ENCODE data around the gene ABCG1.

DNA sequence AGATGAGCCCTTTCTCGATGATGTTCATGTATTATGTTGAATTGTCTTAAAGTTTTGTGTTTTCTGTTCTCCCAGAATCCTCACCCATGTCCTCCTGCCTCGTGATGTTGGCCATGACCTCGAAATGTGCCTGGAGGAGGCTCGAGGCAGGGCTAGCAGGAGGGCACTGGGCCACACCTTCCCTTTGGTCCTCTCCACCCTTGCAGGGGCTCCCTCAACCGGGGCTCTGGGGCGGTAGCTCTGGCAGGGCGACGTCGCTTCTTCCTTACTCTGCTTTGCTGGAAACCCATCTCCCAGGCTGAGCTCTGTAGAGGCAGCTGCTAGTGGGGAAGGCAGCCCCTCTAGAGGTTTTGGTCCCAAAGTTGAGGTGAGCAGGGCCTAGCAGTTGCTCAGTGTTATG lies 82.0 kb downstream of the ABCG1 start:
- TF ChIP-seq, protein P1, sequence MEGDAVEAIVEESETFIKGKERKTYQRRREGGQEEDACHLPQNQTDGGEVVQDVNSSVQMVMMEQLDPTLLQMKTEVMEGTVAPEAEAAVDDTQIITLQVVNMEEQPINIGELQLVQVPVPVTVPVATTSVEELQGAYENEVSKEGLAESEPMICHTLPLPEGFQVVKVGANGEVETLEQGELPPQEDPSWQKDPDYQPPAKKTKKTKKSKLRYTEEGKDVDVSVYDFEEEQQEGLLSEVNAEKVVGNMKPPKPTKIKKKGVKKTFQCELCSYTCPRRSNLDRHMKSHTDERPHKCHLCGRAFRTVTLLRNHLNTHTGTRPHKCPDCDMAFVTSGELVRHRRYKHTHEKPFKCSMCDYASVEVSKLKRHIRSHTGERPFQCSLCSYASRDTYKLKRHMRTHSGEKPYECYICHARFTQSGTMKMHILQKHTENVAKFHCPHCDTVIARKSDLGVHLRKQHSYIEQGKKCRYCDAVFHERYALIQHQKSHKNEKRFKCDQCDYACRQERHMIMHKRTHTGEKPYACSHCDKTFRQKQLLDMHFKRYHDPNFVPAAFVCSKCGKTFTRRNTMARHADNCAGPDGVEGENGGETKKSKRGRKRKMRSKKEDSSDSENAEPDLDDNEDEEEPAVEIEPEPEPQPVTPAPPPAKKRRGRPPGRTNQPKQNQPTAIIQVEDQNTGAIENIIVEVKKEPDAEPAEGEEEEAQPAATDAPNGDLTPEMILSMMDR (IDR thresholded peaks at IDR 0.05; ENCODE audit: low read length): no peak
- TF ChIP-seq EZH2 (IDR thresholded peaks at IDR 0.05; ENCODE audit: borderline replicate concordance, low read length): no peak

Measured in OCI-LY1 (cell line).